Measurements from ENCODE around the gene SPATA9. TPM values are rescaled to one million over a fixed set of nuclear protein-coding genes. Genes with fewer than 3 reads are reported as not detected.

The SPATA9 gene
- total and polyA plus RNA-seq, 9 of the 15 experiments (the other 6 are each of a cell fraction or from before 2014, with no cell fraction given), result 0.16 to 5.5 (median 0.39) TPM; not detected in 3

GRCh38 chr5:95646569-95647431, 36.0 kb downstream of the SPATA9 start, which contains the start of gene RFESD (continued):
- TF ChIP-seq TCFL5 (CRISPR knock-in tag; conservative IDR thresholded peaks at IDR 0.05) (no peak), ZNF212 (CRISPR knock-in tag; IDR thresholded peaks at IDR 0.05) (no peak), BCOR (IDR thresholded peaks at IDR 0.05) (no peak), E2F3 (CRISPR knock-in tag; IDR thresholded peaks at IDR 0.05) (no peak), ZEB2 (IDR thresholded peaks at IDR 0.05) (0 out of 2 replicates have a peak, but pooled peaks have one; percentile 25), MEIS2 (IDR thresholded peaks at IDR 0.05; ENCODE audit: partially characterized antibody) (peak; percentile 81), SREBF2 (CRISPR knock-in tag; IDR thresholded peaks at IDR 0.05) (no peak), YY1 (IDR thresholded peaks at IDR 0.05; ENCODE audit: borderline replicate concordance in 1 of 3, control insufficient read depth in 1 of 3, extremely low read depth in 1 of 3, insufficient read depth in 3 of 3, insufficient read length in 1 of 3, insufficient replicate concordance in 2 of 3, low read depth in 1 of 3, low read length in 2 of 3) (peak in 2 of 3 experiments; percentile 54 to 59), POLR2H (tag; IDR thresholded peaks at IDR 0.05; ENCODE audit: low read depth) (peak; percentile 86), CXXC5 (CRISPR knock-in tag; IDR thresholded peaks at IDR 0.05) (peak; percentile 96), C11orf30 (IDR thresholded peaks at IDR 0.05; ENCODE audit: low read depth) (no peak), HINFP (tag; conservative IDR thresholded peaks at IDR 0.05; ENCODE audit: low read depth) (no peak), STAG1 (CRISPR knock-in tag; IDR thresholded peaks at IDR 0.05; ENCODE audit: borderline replicate concordance) (no peak), HNRNPL (IDR thresholded peaks at IDR 0.05; ENCODE audit: low read depth, low read length) (no peak), ZNF398 (CRISPR knock-in tag; IDR thresholded peaks at IDR 0.05) (no peak), TRIM25 (IDR thresholded peaks at IDR 0.05; ENCODE audit: borderline replicate concordance) (no peak), BDP1 (IDR thresholded peaks at IDR 0.05; ENCODE audit: insufficient read depth, insufficient read length) (no peak), CBFA2T2 (conservative IDR thresholded peaks at IDR 0.05) (peak; percentile 79), HCFC1 (IDR thresholded peaks at IDR 0.05; ENCODE audit: low read depth, low read length) (peak; percentile 60), ZSCAN29 (IDR thresholded peaks at IDR 0.05) (no peak), ZNF431 (CRISPR knock-in tag; IDR thresholded peaks at IDR 0.05) (no peak), HDGF (IDR thresholded peaks at IDR 0.05) (no peak)
